Prostate gland (tissue), 2 donors: ENCODE data around the gene WNT11.

Experiments
- CTCF ChIP-seq, 4 experiments: fragments of 200-600 bp in 2 of 4; fragments of 450-650 bp in 2 of 4; sonication (generic) in 2 of 4; IDR thresholded peaks; 1 replicate in 3 of 4; 2 replicates in 1 of 4; pipeline ENCODE4 v1.5.1; 2016 to 2019; ENCODE audit warnings: antibody characterized with exemption in 4 of 4, mild to moderate bottlenecking in 2 of 4, moderate library complexity in 2 of 4
- POLR2A ChIP-seq: fragments of 450-650 bp; IDR thresholded peaks from one replicate; pipeline ENCODE4 v1.6.1; 2016; ENCODE audit warnings: antibody characterized with exemption, mild to moderate bottlenecking

DNA sequence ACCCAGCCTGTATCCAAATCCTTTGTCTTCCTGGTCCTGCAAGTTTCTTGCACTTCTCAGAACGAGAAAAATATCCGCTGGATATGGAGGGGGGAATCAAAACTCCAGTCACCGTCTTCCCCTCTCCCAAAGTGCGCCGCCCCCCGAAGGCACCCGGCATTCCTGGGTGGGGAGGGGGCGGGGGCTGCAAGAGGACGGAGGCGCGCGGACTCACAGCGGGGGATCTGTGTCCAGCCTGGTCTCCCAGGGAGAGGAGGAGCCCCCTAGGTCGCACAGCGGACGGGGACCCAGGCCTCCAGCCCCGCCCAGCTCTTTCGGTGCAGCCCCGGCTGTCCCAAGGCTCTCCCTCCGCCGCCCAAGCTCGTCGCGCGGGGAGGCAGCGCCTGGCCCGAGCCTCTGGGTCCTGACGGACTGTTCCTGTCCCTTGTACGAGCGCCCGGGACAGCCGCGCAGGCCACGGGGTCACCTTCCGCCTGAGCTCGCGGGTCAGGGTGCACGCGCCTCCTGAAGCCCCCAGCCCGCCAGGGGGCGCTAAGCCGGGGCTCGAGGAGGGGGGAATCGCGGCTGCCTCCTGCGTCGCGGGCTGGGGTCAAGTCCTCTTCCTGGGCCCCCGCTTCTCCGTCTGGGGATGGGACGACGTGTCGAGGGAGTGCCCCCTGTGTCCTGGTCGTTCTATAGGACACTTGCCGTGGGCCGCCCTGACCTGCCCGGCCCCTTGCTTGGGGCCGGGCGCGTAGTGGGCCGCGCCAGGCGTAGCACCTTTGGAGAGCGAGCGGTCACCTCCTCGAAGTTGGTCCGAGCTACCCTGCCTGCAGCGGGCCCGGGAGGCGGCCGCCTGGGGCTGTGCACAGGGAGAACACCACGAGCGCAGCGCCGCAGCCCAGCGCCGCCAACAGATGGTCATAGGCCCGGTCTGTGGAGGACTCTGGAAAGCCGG is 2.4 kb upstream of the WNT11 start:
- TF ChIP-seq CTCF (IDR thresholded peaks at IDR 0.05) (peak; percentile 65 to 75 (median 74)), POLR2A (no peak)
